ENCODE measurements around the gene ANKRD60.

The ANKRD60 gene

DNA sequence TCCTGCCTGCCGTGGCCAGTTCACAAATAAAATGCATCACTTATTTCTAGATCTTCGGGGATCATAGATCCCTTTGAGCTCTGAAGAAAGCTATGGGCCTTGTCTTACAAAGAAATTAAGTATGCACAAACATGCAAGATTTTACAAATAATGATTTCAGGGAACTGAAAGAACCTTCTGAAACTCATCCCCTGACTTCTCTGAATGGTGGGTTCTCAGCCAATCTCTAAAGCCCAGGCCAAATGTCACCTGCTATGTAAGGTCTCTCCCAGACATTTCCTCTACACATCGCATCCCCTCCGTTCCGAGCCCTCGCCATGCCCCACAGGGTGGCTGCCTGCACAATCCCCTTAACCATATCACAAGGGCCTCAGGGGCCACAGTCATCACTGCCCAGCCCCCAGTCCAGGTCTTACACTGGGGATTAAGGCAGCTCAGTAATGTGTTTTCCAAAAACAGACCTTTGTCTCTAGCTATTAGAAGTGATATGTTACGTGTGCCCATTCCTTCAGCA lies 16.1 kb upstream of the ANKRD60 start:
- no peak for DNase-seq (ENCODE audit: low read depth in 2 of 2)

DNA sequence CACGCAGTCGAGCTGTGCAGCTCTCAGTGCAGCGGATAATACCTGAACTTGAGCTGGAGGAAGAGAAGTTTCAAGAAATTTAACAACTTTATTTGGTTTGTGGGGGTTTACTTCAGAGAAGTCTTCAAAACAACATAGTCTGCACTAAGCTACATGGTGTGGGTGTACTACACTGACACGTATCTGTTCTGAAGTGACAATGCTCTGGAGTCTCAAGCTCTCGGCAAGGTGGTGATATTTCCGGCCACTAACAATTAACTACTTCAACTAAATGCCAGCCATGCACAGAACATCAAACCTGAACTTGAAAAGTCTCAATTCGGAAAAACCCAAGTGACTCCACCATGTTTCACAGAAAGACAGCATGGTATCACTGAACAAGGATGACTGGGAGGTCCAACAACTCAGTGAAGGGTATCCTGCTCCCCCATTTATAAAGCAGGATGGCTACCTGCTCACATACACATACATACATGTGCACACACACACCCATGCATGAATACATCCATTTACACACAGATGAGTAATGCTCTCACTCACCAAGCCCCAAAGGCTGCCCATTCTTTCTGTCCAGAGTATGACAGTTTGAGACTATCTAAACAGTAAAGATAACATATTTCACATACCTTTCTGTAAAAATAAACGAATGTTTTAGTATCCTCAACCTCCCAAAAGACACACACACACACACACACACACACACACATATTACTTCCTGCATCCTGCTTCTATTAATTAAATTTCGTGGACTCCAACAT lies 15.4 kb upstream of the ANKRD60 start:
- no peak for DNase-seq (ENCODE audit: low read depth in 2 of 2)

DNA sequence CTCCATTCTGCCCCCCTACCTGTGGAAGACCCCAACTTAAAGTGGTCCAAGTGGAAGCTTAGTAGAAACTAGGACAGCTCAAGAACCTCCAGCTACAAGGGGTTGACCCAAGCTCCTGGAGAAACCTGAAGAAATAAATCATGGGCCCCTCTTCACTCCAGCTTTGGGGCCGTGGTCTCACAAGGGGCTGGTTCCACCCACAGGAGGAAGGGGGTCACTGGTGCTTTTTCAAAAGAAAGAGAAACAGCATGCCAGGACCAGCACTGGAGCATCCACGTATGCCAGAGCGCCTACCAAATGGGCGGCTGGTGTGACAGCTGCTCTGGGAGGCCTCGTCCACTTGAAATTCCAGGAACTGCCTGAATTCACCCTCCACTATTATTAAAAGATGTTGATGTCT lies 14.4 kb upstream of the ANKRD60 start:
- DNase-seq (ENCODE audit: low read depth in 2 of 2) = no peak

DNA sequence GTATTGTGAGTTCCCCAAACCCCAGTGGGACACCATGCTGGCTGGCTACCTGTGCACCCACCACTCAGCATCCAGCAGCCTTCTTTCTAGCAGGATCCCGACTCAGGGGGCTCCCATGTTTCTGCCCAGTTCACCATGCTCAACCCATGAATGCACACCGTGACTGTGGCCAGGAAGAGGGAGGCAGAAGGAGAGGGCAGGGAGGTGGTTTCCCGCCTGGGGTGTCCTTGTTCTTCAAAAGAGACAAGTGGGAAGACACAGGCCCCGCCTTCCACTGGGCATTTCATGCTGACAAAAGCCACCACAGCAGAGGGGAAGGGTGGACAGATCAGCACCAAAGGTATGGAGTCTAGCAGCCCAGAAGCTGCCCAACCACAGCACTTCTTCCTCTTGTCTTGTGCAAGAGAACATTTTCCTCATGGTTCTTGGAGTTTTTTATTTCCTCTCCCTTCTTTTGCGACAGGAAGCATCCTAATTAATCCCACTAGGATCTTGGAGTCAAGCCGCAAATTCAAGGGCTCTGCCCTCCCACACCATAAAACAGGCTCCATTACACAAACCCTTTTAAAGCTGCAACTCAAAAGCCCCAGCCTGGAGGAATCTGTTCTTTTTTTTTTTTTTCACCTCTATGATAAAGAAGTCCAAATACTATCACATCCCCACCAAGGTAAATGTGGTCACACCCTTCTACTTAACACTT lies 13.5 kb upstream of the ANKRD60 start:
- no peak for DNase-seq (ENCODE audit: low read depth in 2 of 2)

DNA sequence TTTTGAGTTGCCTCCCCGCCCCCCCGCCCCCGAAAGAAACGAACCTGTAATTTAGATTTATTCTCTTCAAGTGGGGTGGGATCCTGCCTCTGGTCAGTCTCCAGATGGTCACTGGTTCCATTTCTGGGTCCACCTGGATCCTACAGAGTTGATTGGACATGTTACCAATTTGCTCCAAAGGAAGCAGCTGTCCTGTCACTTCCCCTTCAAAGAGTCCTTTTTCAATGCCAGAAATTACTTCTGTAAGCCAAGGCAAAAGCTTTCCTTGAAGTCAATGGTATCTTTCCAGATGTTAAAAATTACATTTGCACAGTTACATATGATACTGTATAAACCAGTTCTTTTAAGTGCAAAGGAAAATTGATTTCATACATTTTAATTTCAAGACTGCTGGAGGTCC lies 12.0 kb upstream of the ANKRD60 start:
- no peak for DNase-seq (ENCODE audit: low read depth in 2 of 2)

DNA sequence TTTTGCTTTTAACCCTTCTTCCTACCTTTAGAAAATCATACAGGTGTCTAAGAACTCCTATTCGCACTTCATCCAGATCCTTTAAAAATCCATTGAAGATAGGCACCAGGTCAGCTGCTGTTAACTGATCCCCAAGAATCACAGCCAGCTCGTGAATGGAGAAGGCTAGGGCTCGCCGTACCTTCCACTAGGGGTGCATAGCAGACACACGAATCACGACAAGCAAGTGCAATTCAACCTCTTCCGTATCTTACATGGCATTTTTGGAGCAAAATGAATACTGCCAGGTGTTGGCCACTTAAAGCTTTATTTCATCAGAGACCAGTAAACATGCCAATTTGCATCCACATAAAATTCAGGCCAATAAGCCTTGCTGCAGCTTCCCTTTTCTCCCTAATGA lies 10.8 kb upstream of the ANKRD60 start:
- no peak for DNase-seq (ENCODE audit: low read depth in 2 of 2)

DNA sequence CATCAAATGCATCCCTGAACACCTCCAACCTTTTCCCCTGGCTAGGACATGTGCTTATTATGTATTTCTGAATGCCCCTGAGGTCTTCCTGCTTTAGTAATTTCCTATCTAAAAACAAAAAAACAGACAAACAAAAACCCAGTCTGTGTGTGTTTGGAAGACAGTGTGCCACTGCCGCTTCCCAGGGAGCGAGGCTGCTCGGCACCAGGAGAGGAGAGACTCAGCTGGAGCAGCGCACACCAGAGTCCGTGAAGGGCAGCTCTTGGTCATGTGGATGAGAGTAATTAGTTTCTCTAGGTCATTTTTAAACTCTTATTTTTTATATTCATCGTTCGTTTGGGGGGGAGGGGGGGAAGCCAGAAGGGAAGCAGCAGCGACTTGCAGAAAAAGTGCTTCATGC lies 10.0 kb upstream of the ANKRD60 start:
- no peak for DNase-seq (ENCODE audit: low read depth in 2 of 2)

DNA sequence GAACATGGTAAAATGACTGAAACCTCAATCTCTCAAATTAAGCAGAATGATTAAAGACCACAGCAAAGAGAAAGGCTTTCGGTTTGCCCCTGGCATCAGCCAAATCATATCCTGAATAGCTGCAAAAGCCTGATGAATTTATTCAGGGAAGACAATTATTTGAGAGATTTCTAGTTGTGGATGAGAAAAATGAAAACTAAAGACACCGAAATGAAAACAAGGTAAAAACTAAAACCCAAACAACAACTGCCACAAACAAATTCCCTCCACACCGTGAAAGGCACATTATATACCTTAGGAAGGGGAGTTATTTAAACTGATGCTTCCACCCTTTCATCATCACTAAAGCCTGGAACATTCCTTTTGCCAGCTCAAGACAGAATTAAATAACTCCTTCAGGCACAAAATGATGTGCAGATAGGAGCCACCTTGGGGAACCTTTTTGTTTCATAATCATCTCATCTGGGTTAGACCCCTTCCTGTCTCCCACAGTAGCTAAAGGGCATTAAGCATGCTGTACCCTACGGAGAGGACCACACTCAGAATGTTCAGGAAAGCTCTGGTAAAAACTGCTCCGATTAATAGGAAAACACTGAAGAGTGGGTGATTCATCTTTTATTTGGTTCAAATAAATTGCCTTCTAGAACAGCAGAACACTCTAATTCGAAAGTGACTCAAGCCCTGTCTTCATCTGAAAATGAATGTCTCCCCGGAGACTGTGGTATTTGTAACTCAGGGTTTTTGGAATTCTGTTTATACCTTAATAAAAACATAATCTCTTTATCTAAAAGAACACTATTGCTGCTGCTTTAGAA lies 9.1 kb upstream of the ANKRD60 start:
- peak; percentile 82 to 83 for DNase-seq (ENCODE audit: low read depth in 2 of 2)

DNA sequence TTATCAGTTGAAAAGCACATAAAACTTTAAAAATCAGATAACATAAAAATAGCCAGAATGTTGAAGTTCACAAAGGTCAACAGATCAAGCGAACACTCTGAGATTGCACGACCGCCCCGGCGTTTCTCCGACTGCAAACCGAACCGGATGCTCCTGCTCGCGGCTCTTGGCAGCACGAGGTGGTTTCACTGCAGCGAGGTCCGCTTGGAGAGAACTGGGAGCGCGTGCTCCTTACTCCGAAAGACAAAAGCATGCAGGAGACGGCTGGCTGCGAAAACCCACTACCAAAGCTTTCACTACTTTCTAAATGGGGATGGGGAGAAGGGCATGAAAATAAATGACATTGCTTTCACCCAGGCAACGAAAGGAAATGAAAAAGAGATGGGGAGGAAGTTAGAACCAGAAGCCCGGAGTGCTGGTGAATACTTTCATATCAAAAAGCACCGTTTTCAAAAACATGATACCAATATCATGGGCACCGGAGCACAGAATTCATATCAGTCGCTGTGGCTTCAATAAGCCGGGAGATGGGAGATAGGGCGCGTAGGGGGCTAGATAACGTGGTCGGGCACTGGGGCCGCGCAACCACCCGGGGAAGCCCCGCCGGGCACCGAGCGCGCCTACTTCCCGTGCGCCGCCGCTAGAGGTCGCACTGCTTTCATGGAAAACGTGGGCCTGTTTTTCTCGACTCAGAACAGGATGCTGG lies 8.3 kb upstream of the ANKRD60 start:
- DNase-seq (ENCODE audit: low read depth in 2 of 2) = no peak

DNA sequence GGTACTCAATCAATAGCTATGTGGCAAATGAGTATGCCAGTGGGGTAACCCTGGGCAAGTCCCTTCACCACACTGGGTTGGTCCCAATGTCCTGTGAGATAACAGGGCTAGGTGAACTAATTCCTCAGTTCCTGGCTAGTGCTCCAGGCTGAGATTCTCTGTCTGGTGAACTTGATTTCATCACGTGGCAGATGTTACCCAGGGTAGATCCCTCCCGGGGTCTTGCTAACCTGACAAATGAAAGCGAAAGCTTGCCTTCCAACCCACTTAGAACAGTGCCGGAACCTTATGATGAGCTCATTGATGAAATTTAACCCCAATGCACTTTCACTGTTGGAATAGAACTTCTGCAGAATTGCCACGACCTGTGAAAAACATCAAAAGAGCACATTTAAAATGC lies 6.6 kb upstream of the ANKRD60 start:
- DNase-seq (ENCODE audit: low read depth in 2 of 2) = no peak

DNA sequence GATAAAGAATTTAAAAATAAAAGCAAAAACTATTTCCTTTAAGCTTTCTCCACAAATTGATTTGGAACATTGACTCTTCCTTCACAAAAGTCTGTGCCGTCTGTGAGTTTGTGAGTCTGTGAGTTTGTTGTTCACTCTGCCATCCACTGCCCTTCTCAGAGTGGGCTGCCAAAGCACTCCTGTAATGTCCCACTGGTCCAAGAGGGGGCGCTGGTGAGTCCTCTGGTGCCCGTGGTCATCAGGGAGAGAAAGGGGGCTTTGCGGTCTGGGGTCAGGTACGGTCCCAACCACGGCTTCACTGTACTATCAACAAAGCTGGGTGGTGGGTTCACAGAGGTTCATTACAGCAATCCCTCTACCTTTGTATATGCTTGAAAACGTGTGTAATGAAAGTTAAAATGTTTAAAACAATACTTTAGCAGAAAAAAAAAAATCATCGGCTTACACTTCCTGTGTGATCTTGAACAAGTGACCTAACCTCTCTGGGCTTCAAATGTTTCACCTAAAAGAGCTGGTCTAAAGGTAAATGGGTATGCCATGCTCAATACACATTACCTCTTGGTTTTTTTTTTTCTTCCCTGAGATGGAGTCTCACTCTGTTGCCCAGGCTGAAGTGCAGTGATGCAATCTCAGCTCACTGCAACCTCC lies 5.6 kb upstream of the ANKRD60 start:
- DNase-seq (ENCODE audit: low read depth in 2 of 2) = no peak

DNA sequence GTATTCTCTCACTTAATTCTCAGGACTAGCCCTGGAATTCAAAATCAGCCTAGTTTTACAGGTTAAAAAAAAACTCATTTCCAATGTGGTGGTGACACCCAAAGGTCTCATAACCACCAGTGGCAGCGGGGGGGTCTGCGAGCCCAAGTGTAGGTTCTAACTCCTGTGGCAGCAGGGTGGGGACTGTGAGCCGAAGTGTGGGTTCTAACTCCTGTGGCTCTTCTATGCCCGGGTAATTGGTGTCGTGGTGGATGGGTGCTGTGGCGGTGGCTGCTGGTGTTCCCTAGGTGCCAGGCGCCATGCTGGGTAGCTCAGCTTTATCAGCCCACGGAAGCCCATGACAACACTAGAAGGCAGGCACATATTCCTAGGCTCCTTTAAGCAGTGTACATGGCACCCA lies 4.9 kb upstream of the ANKRD60 start:
- no peak for DNase-seq (ENCODE audit: low read depth in 2 of 2)

DNA sequence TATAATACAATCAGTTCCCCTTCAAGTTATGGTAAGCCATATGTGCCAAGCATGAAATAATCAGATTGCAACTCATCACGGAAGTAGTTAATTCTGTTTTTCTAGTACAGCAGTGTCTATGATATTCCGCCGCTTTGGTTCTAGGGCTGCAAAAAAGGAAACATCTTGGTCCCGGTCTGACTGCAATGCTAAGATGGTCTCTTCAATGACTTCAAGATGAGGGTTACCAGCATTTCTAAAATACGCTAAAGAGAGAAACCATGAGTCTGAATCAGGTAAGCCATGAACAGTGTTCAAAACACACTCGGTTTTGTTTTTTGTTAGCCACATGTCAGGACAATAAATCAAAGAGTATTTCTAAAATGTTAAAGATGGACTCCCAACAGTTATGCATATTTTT lies 3.2 kb upstream of the ANKRD60 start:
- DNase-seq (ENCODE audit: low read depth in 2 of 2) = no peak

DNA sequence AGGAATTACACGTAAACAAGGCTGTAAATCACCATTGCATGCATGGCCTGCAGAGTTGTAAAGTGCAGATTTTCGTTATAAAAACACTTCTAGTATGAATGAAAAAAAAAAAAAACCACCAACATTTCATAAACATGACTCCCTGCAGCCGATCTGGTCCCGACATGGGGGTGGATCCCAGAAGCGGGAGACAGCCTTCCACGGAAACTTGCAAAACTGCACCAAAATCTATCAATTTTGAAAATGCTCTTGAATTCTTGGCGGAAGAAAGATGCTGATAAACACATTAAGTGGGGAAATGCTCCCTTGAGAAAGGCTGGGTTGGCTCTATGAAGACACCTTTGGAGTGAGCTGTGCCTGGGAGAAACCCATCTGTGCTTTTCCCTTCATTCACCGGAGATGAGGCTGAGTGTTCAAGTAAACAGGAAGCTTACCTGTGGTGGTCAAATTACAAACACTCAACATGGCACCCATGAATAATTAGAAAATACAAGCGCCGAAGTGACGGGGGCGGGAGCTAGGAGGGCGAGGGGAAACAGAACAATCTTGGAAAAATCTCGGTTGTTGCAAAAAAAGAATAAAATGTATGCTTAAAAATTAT lies 845 bp upstream of the ANKRD60 start:
- no peak for DNase-seq (ENCODE audit: low read depth in 2 of 2)

DNA sequence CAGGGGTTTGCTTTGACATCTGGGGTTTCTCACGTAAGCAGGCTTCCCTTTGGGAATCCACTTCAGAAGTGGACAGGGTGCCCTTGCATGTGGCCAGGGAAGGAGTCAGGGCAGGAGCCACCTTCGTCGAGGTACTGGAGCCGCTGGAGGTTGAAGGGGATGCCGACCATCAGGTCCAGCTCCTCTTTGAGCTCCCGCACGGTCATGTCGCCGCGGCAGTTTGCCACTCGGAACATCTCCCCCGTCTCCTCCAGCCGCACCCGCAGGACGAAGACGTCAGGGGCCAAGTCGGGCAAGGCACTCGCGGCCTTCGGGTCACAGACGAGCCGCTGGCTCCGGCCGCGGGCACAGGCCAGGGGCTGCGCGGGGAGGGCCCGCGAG lies 360 bp downstream of the ANKRD60 start:
- DNase-seq (ENCODE audit: low read depth in 2 of 2) = no peak

DNA sequence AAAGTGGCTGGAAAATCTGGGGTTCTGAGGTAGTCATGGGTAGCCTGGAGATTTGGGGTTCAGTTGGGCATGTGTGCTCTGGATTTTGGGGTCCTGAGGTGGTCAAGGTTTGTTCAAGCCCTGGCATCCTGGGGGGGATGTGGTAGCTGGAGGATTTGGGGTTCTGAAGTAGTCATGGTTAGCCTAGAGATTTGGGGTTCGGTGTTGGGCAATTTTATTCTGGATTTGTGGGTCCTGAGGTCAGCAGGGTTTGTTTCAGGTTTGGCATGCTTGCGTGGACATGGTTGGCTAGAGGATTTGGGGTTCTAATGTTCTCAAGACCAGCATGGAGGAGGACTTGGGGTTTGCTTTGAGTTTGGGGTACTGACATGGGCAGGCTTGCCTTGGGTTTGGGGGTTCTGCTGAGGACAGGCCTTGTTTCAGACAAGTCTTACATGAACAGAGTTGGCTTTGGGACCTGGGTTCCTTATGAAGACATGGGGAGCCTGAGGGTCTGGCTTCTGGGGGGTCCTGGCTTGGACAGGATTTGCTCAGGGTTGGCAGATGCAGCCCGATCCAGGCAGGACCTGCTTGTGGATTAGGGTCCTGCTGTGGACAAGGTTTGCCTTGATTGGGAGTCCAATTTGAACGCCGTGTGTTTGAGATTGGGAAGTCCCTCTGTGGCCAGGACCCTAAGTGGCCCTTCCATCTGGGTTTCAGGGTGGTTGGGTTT lies 906 bp downstream of the ANKRD60 start:
- no peak for DNase-seq (ENCODE audit: low read depth in 2 of 2)

DNA sequence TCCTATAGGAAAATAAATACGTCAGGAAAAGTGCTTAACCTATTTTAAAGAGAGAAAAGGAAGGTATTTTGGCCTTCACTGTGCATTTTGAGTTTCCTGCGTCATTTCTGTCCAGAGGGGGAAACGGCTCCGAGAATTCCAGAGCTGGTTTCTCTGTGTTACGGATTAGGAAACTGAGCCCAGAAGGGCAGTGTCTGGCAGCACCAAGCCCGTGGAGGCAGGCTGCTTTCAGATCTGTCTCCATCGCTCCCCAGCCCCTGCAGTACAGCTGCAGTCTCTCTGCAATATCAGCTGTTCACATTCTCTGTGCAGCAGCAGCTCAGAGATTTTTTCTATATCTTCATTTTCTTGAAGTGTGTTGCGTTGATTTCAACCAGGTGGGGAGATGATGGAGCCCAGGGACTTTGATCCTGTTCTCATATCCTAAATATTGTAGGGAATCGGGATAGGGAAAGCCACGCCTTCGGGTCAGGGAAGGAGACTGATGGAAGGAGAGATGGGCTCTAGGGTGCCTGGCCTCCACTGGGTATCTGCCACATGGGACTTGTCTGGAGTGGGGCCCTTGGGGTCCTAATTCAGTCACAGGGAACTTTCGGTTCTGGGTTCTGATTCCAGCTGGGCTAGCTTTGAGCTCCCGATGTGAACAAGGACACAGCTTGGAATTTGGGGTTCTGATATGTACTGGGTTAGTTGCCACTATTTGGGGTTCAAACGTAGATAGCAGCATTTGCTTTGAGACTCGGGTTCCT lies 2.8 kb downstream of the ANKRD60 start:
- DNase-seq (ENCODE audit: low read depth in 2 of 2) = no peak

DNA sequence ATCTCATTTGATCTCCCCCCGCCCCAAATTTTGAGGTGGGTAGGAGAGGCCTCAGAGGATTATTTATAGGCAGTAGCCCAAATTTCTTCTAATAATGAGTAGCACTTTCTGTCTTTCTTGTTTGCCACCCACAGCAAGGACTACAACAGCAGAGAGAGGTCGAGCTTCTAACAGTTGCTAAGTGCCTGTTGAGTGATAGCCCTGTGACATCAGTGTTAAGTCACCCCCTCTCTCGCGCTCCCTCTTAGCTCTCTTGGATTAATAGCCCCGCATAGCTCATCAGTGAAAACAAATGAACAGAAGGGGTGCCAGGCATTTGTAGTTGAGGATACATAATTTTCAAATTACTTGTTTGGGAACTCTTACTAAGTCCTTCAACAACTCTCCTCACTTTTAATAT lies 3.5 kb downstream of the ANKRD60 start:
- no peak for DNase-seq (ENCODE audit: low read depth in 2 of 2)

DNA sequence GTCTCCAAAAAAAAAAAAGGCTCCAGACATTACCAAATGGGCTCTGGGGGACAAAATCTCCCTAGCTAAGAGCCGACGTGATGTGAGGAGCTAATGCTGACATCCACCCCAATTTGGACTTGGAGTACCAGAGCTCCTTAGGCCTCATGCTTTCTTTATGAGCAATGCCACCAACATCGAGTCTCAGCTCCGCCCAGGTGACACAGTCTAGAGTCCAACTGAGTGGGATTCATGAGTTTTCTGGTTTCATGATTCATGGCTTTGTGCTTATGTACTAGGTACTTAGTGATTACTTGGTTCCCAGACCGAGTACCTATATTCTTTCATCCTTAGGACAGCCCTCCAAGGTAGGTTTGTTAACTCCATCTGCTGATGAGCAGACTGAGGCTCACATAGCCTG lies 4.4 kb downstream of the ANKRD60 start:
- DNase-seq (ENCODE audit: low read depth in 2 of 2) = no peak
